Neural cell (in vitro differentiated cells): ENCODE results near the gene SLC44A1. TPM values are rescaled to one million over a fixed set of nuclear protein-coding genes. Genes with fewer than 3 reads are reported as not detected.

Experiments used
- H2AFZ ChIP-seq: fragments of 200-600, 300-800 bp; sonication (generic), shearing (Covaris generic); 2 replicates; pipeline ENCODE4 v1.6.0; 2014; ENCODE audit warnings: low read depth, mild to moderate bottlenecking, antibody characterized with exemption, low read length, moderate library complexity
- H3F3A ChIP-seq: fragments of 200-600 bp; shearing (Covaris generic); 2 replicates; pipeline ENCODE4 v1.6.1; 2016; ENCODE audit warnings: mild to moderate bottlenecking, moderate library complexity, mixed read lengths, antibody characterized with exemption, low read length; ENCODE audit not compliant: insufficient read depth, poor library complexity, severe bottlenecking
- H3K27ac ChIP-seq: fragments of 200-600, 300-800 bp; sonication (generic), shearing (Covaris generic); 2 replicates; pipeline ENCODE4 v1.5.1; 2014; ENCODE audit warnings: mild to moderate bottlenecking, low read length, moderate library complexity
- H3K27me3 ChIP-seq: fragments of 300-800, 200-600 bp; sonication (generic), shearing (Covaris generic); 2 replicates; pipeline ENCODE4 v1.6.0; 2014; ENCODE audit warnings: mild to moderate bottlenecking, low read depth, low read length, moderate library complexity; ENCODE audit not compliant: insufficient read depth
- H3K36me3 ChIP-seq: fragments of 300-800, 200-600 bp; sonication (generic), shearing (Covaris generic); 2 replicates; pipeline ENCODE4 v1.5.1; 2014; ENCODE audit warnings: mild to moderate bottlenecking, antibody characterized with exemption, low read length, moderate library complexity; ENCODE audit not compliant: insufficient read depth
- H3K4me2 ChIP-seq: fragments of 300-800, 200-600 bp; sonication (generic), shearing (Covaris generic); 2 replicates; pipeline ENCODE4 v1.6.0; 2014; ENCODE audit warnings: mild to moderate bottlenecking, low read length
- H3K4me3 ChIP-seq: fragments of 300-800, 200-600 bp; sonication (generic), shearing (Covaris generic); 2 replicates; pipeline ENCODE4 v1.5.1; 2014; ENCODE audit warnings: mild to moderate bottlenecking, low read length, moderate library complexity
- H3K79me2 ChIP-seq: fragments of 200-600 bp; shearing (Covaris generic); replicated peaks from 2 replicates; pipeline ENCODE4 v1.6.0; 2014; ENCODE audit warnings: mild to moderate bottlenecking, low read length, moderate library complexity; ENCODE audit not compliant: insufficient read depth
- H3K9ac ChIP-seq: fragments of 300-800, 200-600 bp; sonication (generic), shearing (Covaris generic); 2 replicates; pipeline ENCODE4 v1.6.1; 2016; ENCODE audit warnings: mild to moderate bottlenecking, low read length, mixed read lengths
- H3K9me2 ChIP-seq: fragments of 200-600 bp; shearing (Covaris generic); 2 replicates; pipeline ENCODE4 v1.6.1; 2016; ENCODE audit warnings: mild to moderate bottlenecking, low read length, mixed read lengths; ENCODE audit not compliant: insufficient read depth
- H3K9me3 ChIP-seq: fragments of 200-600, 300-800 bp; sonication (generic), shearing (Covaris generic); 2 replicates; pipeline ENCODE4 v1.6.1; 2016; ENCODE audit warnings: mild to moderate bottlenecking, mixed run types, low read length, moderate library complexity, mixed read lengths
- H4K20me1 ChIP-seq: fragments of 200-600 bp; shearing (Covaris generic); 2 replicates; pipeline ENCODE4 v1.6.1; 2016; ENCODE audit warnings: mild to moderate bottlenecking, mixed run types; ENCODE audit not compliant: insufficient read depth
- CTCF ChIP-seq: fragments of 450-650 bp; IDR thresholded peaks from 2 replicates; pipeline ENCODE4 v1.5.1; 2014; ENCODE audit warnings: antibody characterized with exemption, mild to moderate bottlenecking, moderate library complexity; ENCODE audit not compliant: poor library complexity, severe bottlenecking
- EP300 ChIP-seq: fragments of 450-650 bp; conservative IDR thresholded peaks from 2 replicates; pipeline ENCODE4 v1.6.1; 2014; ENCODE audit warnings: antibody characterized with exemption, mild to moderate bottlenecking, moderate library complexity; ENCODE audit not compliant: poor library complexity, severe bottlenecking
- EZH2 ChIP-seq: fragments of 200-600, 300-800 bp; shearing (Covaris generic), sonication (generic); IDR thresholded peaks from 2 replicates; pipeline ENCODE4 v1.6.1; 2014; ENCODE audit warnings: antibody characterized with exemption, low read length, borderline replicate concordance, mild to moderate bottlenecking; ENCODE audit not compliant: insufficient read depth, poor library complexity, severe bottlenecking
- MXI1 ChIP-seq: fragments of 450-650 bp; conservative IDR thresholded peaks from 2 replicates; pipeline ENCODE4 v1.6.1; 2014; ENCODE audit warnings: antibody characterized with exemption, mild to moderate bottlenecking; ENCODE audit not compliant: poor library complexity, severe bottlenecking
- POLR2AphosphoS5 ChIP-seq: IDR thresholded peaks from 2 replicates; pipeline ENCODE4 v1.6.1; 2012
- RAD21 ChIP-seq: fragments of 450-650 bp; conservative IDR thresholded peaks from 2 replicates; pipeline ENCODE4 v1.6.1; 2014; ENCODE audit warnings: antibody characterized with exemption, mild to moderate bottlenecking, moderate library complexity
- SMC3 ChIP-seq: fragments of 450-650 bp; conservative IDR thresholded peaks from 2 replicates; pipeline ENCODE4 v1.6.1; 2014; ENCODE audit warnings: antibody characterized with exemption, mild to moderate bottlenecking, moderate library complexity; ENCODE audit not compliant: poor library complexity
- TAF1 ChIP-seq: IDR thresholded peaks from 2 replicates; pipeline ENCODE4 v1.6.1; 2012; ENCODE audit warnings: low read depth
- polyA plus RNA-seq: library from polyadenylated mRNA; depleted of rRNA; stranded (reverse); fragments of >200 nt; gene quantifications from 2 replicates; pipeline ENCODE4 v1.2.3, GENCODE V29; 2014
- TF ChIP-seq, protein P1 (sequence below): IDR thresholded peaks from 2 replicates; pipeline ENCODE4 v1.6.1; 2012; ENCODE audit warnings: borderline replicate concordance

The SLC44A1 gene
- polyA plus RNA-seq, 1 donor from 2014 or later: 3.9 TPM

DNA sequence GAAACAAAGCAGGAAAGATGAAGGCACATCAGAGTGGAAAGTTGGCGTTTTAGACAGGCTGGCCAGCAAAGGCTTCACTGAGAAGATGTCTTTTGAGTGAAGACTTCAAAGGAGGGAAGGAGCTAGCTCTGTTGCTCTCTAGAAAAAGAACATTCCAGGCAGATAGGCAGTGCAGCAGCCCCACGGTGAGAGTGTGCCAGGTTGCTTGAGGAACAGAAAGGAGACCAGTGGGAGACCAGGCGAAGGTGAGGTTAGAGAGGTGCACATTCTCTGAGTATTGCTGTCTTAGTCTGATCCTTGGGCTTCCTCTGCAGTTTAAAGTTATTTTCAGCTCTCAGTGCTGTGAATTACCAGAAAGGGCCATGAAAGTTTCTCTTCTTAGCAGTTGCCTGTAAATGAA lies 83.8 kb downstream of the SLC44A1 start:
- Histone ChIP-seq H3K36me3 (no peaks in the 10 kb centered on the region), H3K27ac (no peak overlapping the region), H3K4me3 (no peak overlapping the region), H3F3A (no peaks in the 10 kb centered on the region), H3K79me2 (no peaks in the 10 kb centered on the region), H2AFZ (no peak overlapping the region), H3K9me2 (no peaks in the 10 kb centered on the region), H3K27me3 (no peaks in the 10 kb centered on the region), H3K9me3 (no peaks in the 10 kb centered on the region), H3K9ac (no peak overlapping the region), H3K4me2 (no peak overlapping the region), H4K20me1 (no peaks in the 10 kb centered on the region)
- TF ChIP-seq CTCF: no peak
- no peak for TF ChIP-seq EP300
- TF ChIP-seq POLR2AphosphoS5: no peak
- TF ChIP-seq, protein P1, sequence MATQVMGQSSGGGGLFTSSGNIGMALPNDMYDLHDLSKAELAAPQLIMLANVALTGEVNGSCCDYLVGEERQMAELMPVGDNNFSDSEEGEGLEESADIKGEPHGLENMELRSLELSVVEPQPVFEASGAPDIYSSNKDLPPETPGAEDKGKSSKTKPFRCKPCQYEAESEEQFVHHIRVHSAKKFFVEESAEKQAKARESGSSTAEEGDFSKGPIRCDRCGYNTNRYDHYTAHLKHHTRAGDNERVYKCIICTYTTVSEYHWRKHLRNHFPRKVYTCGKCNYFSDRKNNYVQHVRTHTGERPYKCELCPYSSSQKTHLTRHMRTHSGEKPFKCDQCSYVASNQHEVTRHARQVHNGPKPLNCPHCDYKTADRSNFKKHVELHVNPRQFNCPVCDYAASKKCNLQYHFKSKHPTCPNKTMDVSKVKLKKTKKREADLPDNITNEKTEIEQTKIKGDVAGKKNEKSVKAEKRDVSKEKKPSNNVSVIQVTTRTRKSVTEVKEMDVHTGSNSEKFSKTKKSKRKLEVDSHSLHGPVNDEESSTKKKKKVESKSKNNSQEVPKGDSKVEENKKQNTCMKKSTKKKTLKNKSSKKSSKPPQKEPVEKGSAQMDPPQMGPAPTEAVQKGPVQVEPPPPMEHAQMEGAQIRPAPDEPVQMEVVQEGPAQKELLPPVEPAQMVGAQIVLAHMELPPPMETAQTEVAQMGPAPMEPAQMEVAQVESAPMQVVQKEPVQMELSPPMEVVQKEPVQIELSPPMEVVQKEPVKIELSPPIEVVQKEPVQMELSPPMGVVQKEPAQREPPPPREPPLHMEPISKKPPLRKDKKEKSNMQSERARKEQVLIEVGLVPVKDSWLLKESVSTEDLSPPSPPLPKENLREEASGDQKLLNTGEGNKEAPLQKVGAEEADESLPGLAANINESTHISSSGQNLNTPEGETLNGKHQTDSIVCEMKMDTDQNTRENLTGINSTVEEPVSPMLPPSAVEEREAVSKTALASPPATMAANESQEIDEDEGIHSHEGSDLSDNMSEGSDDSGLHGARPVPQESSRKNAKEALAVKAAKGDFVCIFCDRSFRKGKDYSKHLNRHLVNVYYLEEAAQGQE: no peak
- no peak for TF ChIP-seq RAD21
- no peak for TF ChIP-seq EZH2
- TF ChIP-seq MXI1: no peak
- no peak for TF ChIP-seq SMC3
- no peak for TF ChIP-seq TAF1

DNA sequence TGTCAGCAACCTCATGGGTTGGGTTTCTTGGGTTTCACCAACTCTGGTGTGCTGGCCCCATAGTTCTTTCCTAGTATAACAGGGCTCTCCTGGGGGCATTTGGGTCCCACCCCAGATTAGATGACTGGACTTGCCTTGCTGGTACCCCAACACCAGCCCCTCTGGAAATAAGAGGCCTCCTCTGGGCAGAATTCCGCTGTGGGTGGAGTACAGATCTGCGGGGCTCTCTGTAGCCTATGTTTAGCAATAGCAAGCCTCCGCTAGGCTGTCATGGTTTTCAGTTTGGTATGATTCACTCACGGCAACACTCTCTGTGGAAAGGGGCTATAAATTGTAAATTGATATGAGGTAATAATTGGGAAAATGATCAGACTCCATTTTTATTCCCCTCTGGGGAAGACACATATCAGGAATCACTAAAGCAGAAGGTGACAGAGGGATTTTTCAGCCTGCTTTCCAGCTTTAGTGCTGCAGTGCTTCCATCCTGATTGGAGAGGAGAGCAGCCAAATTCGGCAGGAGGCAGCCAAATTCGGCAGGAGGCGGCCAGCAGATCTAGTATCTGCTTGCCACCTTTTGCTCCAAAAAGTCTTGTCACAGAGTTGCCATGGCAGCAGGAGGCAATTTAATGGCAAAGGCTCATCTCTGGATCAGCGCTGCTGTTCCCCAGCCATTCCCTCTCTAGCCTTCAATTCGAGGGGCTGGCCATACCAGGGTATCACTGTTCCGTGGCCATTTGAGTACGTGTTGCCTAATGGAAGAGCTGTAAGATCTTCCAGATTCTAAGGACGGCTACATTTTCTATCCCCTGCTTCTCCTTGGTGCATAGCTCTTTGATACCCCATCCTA lies 84.6 kb downstream of the SLC44A1 start:
- Histone ChIP-seq H3K4me3 (no peak overlapping the region), H3K9ac (no peak overlapping the region), H3K27ac (no peak overlapping the region)

More for the DNA sequence above, 84.6 kb downstream of the SLC44A1 start:
- no peaks in the 10 kb centered on the region for H3K9me3 ChIP-seq
- H3K36me3 ChIP-seq: no peaks in the 10 kb centered on the region
- no peaks in the 10 kb centered on the region for H3F3A ChIP-seq
- TF ChIP-seq SMC3 (no peak), MXI1 (no peak), POLR2AphosphoS5 (no peak), RAD21 (no peak), EP300 (no peak), TAF1 (no peak), CTCF (no peak), EZH2 (no peak)
- TF ChIP-seq, protein P1: no peak
- no peak overlapping the region for H2AFZ ChIP-seq
- no peaks in the 10 kb centered on the region for H3K9me2 ChIP-seq
- no peak overlapping the region for H3K4me2 ChIP-seq
- H3K27me3 ChIP-seq: no peaks in the 10 kb centered on the region
- H4K20me1 ChIP-seq: no peaks in the 10 kb centered on the region
- H3K79me2 ChIP-seq: no peaks in the 10 kb centered on the region
